PC-3 (cell line): Measurements from ENCODE around the gene ARPIN.

Experiments used
- EZH2phosphoT487 ChIP-seq: fragments of 300-600 bp; sonication (generic); IDR thresholded peaks from 2 replicates; pipeline ENCODE4 v1.6.1; 2018; ENCODE audit warnings: mild to moderate bottlenecking, antibody characterized with exemption, low read length, borderline replicate concordance
- TF ChIP-seq, protein P1 (sequence below): fragments of 300-600 bp; sonication (generic); conservative IDR thresholded peaks from 2 replicates; pipeline ENCODE4 v1.5.1; 2017; ENCODE audit warnings: antibody characterized with exemption, low read depth, mild to moderate bottlenecking, low read length

DNA sequence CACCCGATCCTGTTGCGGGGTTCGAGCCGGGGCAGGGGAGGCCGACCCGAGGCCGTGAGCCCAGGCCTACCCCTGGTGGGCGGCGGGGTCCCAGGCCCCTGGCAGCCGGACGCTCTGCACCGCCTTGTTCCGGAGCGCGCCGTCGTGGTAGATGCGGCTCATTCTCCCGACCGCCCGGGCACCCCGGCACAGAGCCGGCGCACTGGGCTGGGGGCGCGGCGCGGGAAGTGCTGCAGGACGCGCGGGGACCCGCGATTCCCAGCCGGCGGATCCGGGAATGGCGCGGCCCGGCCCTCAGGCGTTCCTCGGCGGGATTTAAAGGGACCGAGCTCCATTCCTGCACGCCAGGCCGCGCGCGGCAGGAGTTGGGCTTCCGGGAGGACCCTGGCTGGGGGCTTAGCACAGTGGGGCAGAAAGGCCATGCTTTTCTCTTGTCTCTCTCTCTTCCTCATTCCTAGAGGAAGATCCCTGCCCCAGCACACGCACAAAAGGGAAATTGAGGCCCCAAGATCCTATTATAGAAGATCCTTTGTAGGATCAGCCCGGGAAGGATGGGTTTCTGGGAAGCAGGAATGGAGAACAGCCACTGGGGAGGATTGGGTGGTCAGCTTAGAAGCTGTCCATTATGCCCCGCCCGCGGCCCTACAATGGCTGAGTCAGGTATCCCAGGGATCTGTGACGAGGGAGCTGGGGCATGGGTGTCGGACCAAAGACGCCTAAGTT, at the start of gene ARPIN:
- TF ChIP-seq, protein P1, sequence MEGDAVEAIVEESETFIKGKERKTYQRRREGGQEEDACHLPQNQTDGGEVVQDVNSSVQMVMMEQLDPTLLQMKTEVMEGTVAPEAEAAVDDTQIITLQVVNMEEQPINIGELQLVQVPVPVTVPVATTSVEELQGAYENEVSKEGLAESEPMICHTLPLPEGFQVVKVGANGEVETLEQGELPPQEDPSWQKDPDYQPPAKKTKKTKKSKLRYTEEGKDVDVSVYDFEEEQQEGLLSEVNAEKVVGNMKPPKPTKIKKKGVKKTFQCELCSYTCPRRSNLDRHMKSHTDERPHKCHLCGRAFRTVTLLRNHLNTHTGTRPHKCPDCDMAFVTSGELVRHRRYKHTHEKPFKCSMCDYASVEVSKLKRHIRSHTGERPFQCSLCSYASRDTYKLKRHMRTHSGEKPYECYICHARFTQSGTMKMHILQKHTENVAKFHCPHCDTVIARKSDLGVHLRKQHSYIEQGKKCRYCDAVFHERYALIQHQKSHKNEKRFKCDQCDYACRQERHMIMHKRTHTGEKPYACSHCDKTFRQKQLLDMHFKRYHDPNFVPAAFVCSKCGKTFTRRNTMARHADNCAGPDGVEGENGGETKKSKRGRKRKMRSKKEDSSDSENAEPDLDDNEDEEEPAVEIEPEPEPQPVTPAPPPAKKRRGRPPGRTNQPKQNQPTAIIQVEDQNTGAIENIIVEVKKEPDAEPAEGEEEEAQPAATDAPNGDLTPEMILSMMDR = no peak
- TF ChIP-seq EZH2phosphoT487 = no peak
